ACC112 (cell line): ENCODE results near the gene SERTAD2.

Source experiments
- H2AFZ ChIP-seq: fragments of 200-600 bp; sonication (generic); one replicate; pipeline ENCODE4 v1.6.0; 2017; ENCODE audit warnings: antibody characterized with exemption, low read length; ENCODE audit not compliant: unreplicated experiment
- H3K27ac ChIP-seq: fragments of 200-600 bp; sonication (generic); 2 replicates; pipeline ENCODE4 v1.5.1; 2014; ENCODE audit warnings: low read depth, mild to moderate bottlenecking, antibody characterized with exemption, low read length, moderate library complexity
- H3K27me3 ChIP-seq: fragments of 200-600 bp; sonication (generic); 2 replicates; pipeline ENCODE4 v1.6.1; 2014; ENCODE audit warnings: mild to moderate bottlenecking, antibody characterized with exemption, low read length, moderate library complexity, mixed read lengths; ENCODE audit not compliant: insufficient read depth
- H3K36me3 ChIP-seq: fragments of 200-600 bp; sonication (generic); 2 replicates; pipeline ENCODE4 v1.6.1; 2016; ENCODE audit warnings: mild to moderate bottlenecking, antibody characterized with exemption, low read length, moderate library complexity, mixed read lengths; ENCODE audit not compliant: insufficient read depth
- H3K4me1 ChIP-seq: fragments of 200-600 bp; sonication (generic); one replicate; pipeline ENCODE4 v1.6.1; 2016; ENCODE audit warnings: low read length, mixed read lengths; ENCODE audit not compliant: insufficient read depth, unreplicated experiment, control insufficient read depth
- H3K4me3 ChIP-seq: fragments of 200-600 bp; sonication (generic); 2 replicates; pipeline ENCODE4 v1.5.1; 2014; ENCODE audit warnings: mild to moderate bottlenecking, low read depth, low read length
- H3K79me2 ChIP-seq: fragments of 200-600 bp; sonication (generic); one replicate; pipeline ENCODE4 v1.6.0; 2016; ENCODE audit warnings: low read length; ENCODE audit not compliant: control insufficient read depth, unreplicated experiment, insufficient read depth

Gene SERTAD2

DNA sequence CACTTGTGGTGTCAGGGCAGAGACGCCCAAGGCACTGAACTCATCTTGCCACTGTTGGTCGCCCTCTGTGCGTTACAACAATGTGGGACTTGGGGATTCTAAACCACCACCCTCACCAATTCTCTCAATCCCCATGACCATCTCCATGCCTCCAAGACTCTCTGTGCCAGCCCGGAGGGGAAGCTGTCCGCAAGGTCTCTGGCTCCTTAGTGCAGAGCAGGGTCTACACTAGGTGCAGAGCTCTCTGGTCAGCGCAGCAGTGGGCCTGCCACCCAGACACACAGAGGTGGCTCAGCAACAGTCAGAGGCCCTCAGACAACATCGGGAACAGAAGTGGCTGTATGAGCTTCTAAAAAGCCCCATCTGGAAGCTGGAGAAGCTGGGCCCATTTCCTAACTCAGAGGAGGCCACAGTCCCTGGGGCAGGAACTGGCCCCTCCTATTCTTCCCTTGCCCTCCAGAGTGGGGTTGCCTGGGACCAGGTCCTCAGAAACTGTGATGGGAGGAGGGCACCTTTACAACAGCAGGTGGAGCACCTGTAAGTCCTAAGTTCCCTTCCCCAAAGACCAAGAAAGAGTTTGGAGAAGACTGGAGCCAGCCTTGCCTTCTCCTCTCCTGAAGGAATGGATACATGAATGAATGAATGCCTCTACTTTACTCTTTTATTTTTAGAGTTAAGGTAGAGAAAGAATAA, 37.7 kb downstream of the SERTAD2 start:
- Histone ChIP-seq H3K27me3 (peaks cover 17% of the 10 kb centered on the region), H3K4me3 (no peak overlapping the region), H2AFZ (no peak overlapping the region), H3K4me1 (no peaks in the 10 kb centered on the region), H3K27ac (no peak overlapping the region), H3K36me3 (no peaks in the 10 kb centered on the region), H3K79me2 (no peaks in the 10 kb centered on the region)

GRCh38 chr2:64615192-64615763, 38.4 kb downstream of the SERTAD2 start:
- H3K27me3 ChIP-seq, result peaks cover 17% of the 10 kb centered on the region
- H3K79me2 ChIP-seq, result no peaks in the 10 kb centered on the region
- H2AFZ ChIP-seq, result no peak overlapping the region
- no peaks in the 10 kb centered on the region for H3K4me1 ChIP-seq
- no peak overlapping the region for H3K27ac ChIP-seq
- no peak overlapping the region for H3K4me3 ChIP-seq
- H3K36me3 ChIP-seq, result no peaks in the 10 kb centered on the region

- peaks cover 3% of the 10 kb centered on the region for H3K4me1 ChIP-seq
- H3K27ac ChIP-seq, result no peak overlapping the region
- peaks cover 20% of the 10 kb centered on the region for H3K27me3 ChIP-seq
- no peak overlapping the region for H2AFZ ChIP-seq
- H3K4me3 ChIP-seq, result no peak overlapping the region
- H3K79me2 ChIP-seq, result no peaks in the 10 kb centered on the region
- no peaks in the 10 kb centered on the region for H3K36me3 ChIP-seq
These were observed 40.4 kb downstream of the SERTAD2 start for GRCh38 chr2:64613276-64613675.

GRCh38 chr2:64612575-64613195, 41.0 kb downstream of the SERTAD2 start:
- Histone ChIP-seq H3K27ac (no peak overlapping the region), H3K27me3 (peaks cover 20% of the 10 kb centered on the region), H2AFZ (no peak overlapping the region), H3K4me1 (peaks cover 3% of the 10 kb centered on the region), H3K4me3 (no peak overlapping the region), H3K79me2 (no peaks in the 10 kb centered on the region), H3K36me3 (no peaks in the 10 kb centered on the region)

DNA sequence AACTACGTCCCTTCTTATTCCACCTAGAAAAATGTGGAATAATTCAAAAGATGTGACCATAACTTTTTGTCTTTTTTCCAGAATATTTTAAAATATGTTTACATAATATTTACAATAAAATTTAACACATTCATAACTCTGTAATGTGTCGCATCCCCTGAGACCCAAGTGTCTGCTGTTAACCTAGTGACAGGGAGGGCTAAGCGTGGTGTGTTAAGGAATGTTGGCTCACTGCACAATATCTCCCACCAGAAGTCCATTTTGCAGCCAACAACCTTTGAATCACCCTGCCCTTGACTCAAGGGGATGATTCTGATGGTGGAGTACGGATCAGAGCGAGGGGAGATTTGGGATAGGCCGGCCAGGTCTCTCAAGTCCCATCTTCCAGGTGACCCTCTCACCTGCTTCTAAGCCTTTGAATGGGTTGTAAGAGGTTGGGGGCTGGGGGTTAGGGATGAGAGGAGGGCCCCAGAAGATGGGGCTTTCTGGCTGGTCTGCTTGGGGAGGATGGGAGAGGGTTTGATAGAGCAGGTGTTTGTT, 43.3 kb downstream of the SERTAD2 start:
- H3K36me3 ChIP-seq, result no peaks in the 10 kb centered on the region
- no peak overlapping the region for H3K27ac ChIP-seq
- peaks cover 3% of the 10 kb centered on the region for H3K4me1 ChIP-seq
- no peaks in the 10 kb centered on the region for H3K79me2 ChIP-seq
- no peak overlapping the region for H2AFZ ChIP-seq
- H3K27me3 ChIP-seq, result peaks cover 20% of the 10 kb centered on the region
- no peak overlapping the region for H3K4me3 ChIP-seq

DNA sequence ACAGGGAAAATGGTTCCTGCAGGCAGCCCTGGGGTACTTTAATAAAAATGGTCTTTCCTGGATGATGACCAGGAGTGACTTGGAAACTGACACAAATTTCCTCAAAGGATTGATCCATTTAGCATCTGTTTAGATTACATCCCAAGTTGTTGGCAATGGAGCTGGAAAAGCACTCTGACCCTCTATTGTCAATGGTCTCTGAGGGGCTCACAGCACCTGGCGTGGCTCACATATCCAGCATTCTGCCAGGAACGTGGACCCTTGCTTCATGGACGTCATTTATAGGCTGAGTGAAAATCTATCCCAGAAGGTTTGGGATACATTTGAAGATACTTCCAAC, 43.8 kb downstream of the SERTAD2 start:
- Histone ChIP-seq H3K4me3 (peak overlapping the region; percentile 75), H3K27ac (no peak overlapping the region), H3K4me1 (peaks cover 3% of the 10 kb centered on the region), H2AFZ (peak overlapping the region; percentile 98), H3K79me2 (no peaks in the 10 kb centered on the region), H3K27me3 (peaks cover 20% of the 10 kb centered on the region), H3K36me3 (no peaks in the 10 kb centered on the region)

- H3K27ac ChIP-seq, result no peak overlapping the region
- no peaks in the 10 kb centered on the region for H3K79me2 ChIP-seq
- H2AFZ ChIP-seq, result peak overlapping the region; percentile 98
- peaks cover 20% of the 10 kb centered on the region for H3K27me3 ChIP-seq
- no peaks in the 10 kb centered on the region for H3K36me3 ChIP-seq
- peak overlapping the region; percentile 75 for H3K4me3 ChIP-seq
- peaks cover 3% of the 10 kb centered on the region for H3K4me1 ChIP-seq
These were observed 44.3 kb downstream of the SERTAD2 start for GRCh38 chr2:64609227-64609941.

GRCh38 chr2:64608867-64609226, 44.9 kb downstream of the SERTAD2 start:
- Histone ChIP-seq H3K27ac (no peak overlapping the region), H2AFZ (peak overlapping the region; percentile 98), H3K79me2 (no peaks in the 10 kb centered on the region), H3K36me3 (no peaks in the 10 kb centered on the region), H3K4me1 (peaks cover 3% of the 10 kb centered on the region), H3K4me3 (peak overlapping the region; percentile 75), H3K27me3 (peaks cover 20% of the 10 kb centered on the region)

DNA sequence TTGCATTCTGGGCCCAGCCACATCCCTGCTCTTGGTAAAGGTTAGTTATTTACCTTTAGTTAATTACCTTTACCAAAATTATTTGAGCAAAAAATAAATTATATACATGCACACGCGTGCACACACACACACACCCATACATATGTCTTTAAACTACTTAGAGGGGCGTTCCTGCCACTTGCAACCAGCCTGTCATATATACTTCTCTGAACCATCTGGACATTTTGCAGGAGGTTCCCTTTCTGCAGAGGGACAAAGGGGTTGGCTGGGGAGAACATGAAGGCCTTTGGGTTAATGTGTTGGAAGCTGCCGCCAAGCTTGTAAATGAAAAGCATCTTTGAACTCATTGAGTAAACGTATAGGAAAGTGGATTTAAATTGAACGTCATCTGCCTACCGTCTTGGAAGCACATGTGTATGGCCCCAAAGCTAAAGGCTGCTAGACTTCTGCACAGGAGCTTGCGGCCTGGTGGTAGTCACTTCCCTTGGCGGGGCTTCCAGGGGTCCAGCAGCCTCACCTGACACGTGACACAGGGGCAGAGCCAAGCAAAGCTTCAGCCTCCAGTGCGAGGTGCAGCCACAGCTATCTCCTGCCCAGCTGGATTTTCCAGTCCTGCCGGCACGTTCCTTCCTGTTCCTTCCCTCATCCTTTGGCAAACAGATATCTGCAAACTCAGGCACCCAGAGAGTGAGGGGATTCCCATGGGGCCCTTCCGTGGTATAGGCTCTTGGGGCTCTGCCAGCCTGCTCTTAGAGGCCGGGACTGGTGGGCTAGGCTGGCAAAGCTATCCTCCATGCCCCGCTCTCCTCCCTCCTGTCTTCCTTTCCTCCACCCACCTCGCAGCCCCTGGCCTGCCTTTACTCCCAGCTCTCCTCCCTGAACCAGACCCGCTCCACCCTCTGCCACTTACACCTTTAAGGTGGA, 46.1 kb downstream of the SERTAD2 start:
- H2AFZ ChIP-seq, result no peak overlapping the region

More for the DNA sequence above, 46.1 kb downstream of the SERTAD2 start:
- H3K27ac ChIP-seq, result no peak overlapping the region
- H3K27me3 ChIP-seq, result peaks cover 11% of the 10 kb centered on the region
- H3K36me3 ChIP-seq, result no peaks in the 10 kb centered on the region
- H3K4me1 ChIP-seq, result peaks cover 3% of the 10 kb centered on the region
- H3K4me3 ChIP-seq, result no peak overlapping the region
- no peaks in the 10 kb centered on the region for H3K79me2 ChIP-seq
